Immature natural killer cell (primary cell): ENCODE results near the gene LRRC2. TPM values are rescaled to one million over a fixed set of nuclear protein-coding genes. Genes with fewer than 3 reads are reported as not detected.

Source experiments
- DNase-seq, 3 donors: peaks; one replicate each; pipeline ENCODE4 v3.0.0; 2022; ENCODE audit warnings: mixed read lengths in 1 of 3
- H3K27ac Mint-ChIP-seq, 6 donors: one replicate each; pipeline ENCODE4 v1.8.0; 2020; ENCODE audit warnings: mixed read lengths in 6 of 6, mild to moderate bottlenecking in 5 of 6, inconsistent platforms in 4 of 6, moderate library complexity in 3 of 6
- H3K27me3 Mint-ChIP-seq, 3 donors: one replicate each; pipeline ENCODE4 v1.8.0; 2020 to 2021; ENCODE audit warnings: low read depth in 3 of 3, mild to moderate bottlenecking in 3 of 3, mixed read lengths in 3 of 3, moderate library complexity in 3 of 3, inconsistent platforms in 1 of 3
- H3K36me3 Mint-ChIP-seq, 3 donors: one replicate each; pipeline ENCODE4 v1.8.0; 2020; ENCODE audit warnings: mixed read lengths in 3 of 3, inconsistent platforms in 2 of 3, mild to moderate bottlenecking in 2 of 3
- H3K4me1 Mint-ChIP-seq, 2 donors: one replicate each; pipeline ENCODE4 v1.8.0; 2020; ENCODE audit warnings: inconsistent platforms in 2 of 2, mild to moderate bottlenecking in 2 of 2, mixed read lengths in 2 of 2, moderate library complexity in 1 of 2
- H3K4me3 Mint-ChIP-seq, 5 donors: one replicate each; pipeline ENCODE4 v1.8.0; 2020; ENCODE audit warnings: mild to moderate bottlenecking in 5 of 5, mixed read lengths in 5 of 5, inconsistent platforms in 3 of 5, moderate library complexity in 3 of 5
- H3K9me3 Mint-ChIP-seq, 6 donors: one replicate each; pipeline ENCODE4 v1.8.0; 2020; ENCODE audit warnings: mild to moderate bottlenecking in 6 of 6, mixed read lengths in 6 of 6, inconsistent platforms in 4 of 6, moderate library complexity in 3 of 6
- polyA plus RNA-seq, 3 donors: library from polyadenylated mRNA; unstranded; fragments of 300-500 nt; fragmentation: Illumina TruSeq; gene quantifications; one replicate each; pipeline ENCODE4 v1.2.3, GENCODE V29; 2021

Gene LRRC2
- not detected for polyA plus RNA-seq

GRCh38 chr3:46566040-46566641 lies at the start of gene LRRC2:
LRRC2 (minus strand) TSS chr3:46566302; CDS start chr3:46551591, 14,711 bp downstream.
- Mint-ChIP-seq H3K4me3 (peak within 1 kb of the TSS in 4 of 5 donors; percentile 15 to 49 (median 36)), H3K27me3 (peaks cover 8 to 15% (median 10%) of the 10 kb centered on the region in 3 donors), H3K9me3 (peaks cover 0 to 2% (median 0%) of the 10 kb centered on the region in 6 donors), H3K4me1 (peaks cover 6 to 17% of the 10 kb centered on the region in 2 donors), H3K36me3 (peaks cover 0 to 4% (median 0%) of the 10 kb centered on the region in 3 donors), H3K27ac (no peak within 1 kb of the TSS)
- peak in 2 of 3 donors; percentile 15 to 23 for DNase-seq

DNA sequence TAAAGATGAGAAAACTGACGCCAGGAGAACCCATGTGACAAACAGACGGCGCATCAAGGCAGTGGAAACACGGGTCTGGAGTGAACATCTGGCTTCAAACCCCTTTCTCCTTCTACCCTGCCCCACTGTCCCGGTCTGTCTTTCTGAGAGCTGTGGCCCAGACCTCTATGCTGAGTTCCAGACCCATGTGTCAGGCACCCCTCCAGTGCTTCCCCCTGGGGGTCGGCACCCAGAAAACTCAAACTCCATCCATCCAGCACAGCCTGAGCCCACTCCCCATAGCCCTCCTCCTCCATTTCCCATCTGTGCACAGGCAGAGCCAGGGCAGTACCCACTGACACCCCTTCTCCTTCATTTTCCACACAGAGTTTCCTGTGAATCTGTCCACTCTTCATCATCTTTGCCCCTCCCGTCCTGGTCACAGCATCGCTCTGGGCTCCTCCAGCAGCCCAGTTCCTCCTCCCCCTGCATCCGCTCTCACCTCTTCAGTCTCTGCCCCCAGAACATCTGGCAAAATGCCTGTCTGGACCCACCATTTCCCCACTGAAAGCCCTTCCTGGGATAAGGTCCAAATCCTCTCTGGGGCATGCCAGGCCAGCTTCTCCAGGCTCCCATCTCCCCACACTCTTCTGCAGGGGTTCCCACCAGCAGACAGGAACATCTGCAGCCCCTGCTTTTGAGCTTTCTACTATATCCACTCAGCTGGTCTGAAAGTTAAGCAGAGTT lies 49.1 kb upstream of the LRRC2 start:
- H3K4me3 Mint-ChIP-seq = no peak overlapping the region
- no peaks in the 10 kb centered on the region for H3K4me1 Mint-ChIP-seq

DNA sequence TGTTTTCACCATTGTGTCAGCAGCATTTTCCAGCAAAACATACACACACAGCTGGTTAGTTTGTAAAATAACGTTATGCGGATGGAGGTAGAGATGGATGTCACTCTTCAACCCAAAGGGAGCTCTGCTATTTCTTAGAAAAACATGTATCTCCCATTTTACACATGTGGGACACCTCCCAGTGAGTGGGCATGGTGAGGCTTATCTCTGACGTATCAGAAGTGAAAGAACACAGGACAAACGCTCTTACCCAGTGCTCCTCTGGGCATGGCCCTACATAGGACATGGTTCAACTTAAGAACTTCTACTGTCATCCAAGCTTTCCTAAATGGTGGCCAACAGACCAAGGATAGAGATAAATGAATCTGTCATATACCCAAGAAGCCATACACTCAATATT lies 48.3 kb upstream of the LRRC2 start:
- peaks cover 0 to 1% (median 0%) of the 10 kb centered on the region in 6 donors for H3K9me3 Mint-ChIP-seq
- DNase-seq = no peak
- H3K27me3 Mint-ChIP-seq = peaks cover 2 to 16% (median 6%) of the 10 kb centered on the region in 3 donors
- no peaks in the 10 kb centered on the region for H3K4me1 Mint-ChIP-seq
- H3K27ac Mint-ChIP-seq = no peak overlapping the region
- H3K36me3 Mint-ChIP-seq = no peaks in the 10 kb centered on the region
- no peak overlapping the region for H3K4me3 Mint-ChIP-seq

More for the DNA sequence above, 49.1 kb upstream of the LRRC2 start:
- no peaks in the 10 kb centered on the region for H3K36me3 Mint-ChIP-seq
- H3K9me3 Mint-ChIP-seq = peaks cover 0 to 1% (median 0%) of the 10 kb centered on the region in 6 donors
- H3K27ac Mint-ChIP-seq = no peak overlapping the region
- peaks cover 2 to 19% (median 6%) of the 10 kb centered on the region in 3 donors for H3K27me3 Mint-ChIP-seq
- no peak for DNase-seq

GRCh38 chr3:46613313-46614005 lies 47.4 kb upstream of the LRRC2 start:
- H3K27ac Mint-ChIP-seq = no peak overlapping the region
- H3K4me3 Mint-ChIP-seq = no peak overlapping the region
- DNase-seq = no peak
- H3K27me3 Mint-ChIP-seq = peaks cover 2 to 15% (median 6%) of the 10 kb centered on the region in 3 donors
- H3K4me1 Mint-ChIP-seq = no peaks in the 10 kb centered on the region
- H3K36me3 Mint-ChIP-seq = no peaks in the 10 kb centered on the region
- H3K9me3 Mint-ChIP-seq = peaks cover 0 to 1% (median 0%) of the 10 kb centered on the region in 6 donors

- peaks cover 0 to 1% (median 0%) of the 10 kb centered on the region in 6 donors for H3K9me3 Mint-ChIP-seq
- H3K27ac Mint-ChIP-seq = no peak within 1 kb of the TSS
- H3K27me3 Mint-ChIP-seq = peaks cover 6 to 15% (median 6%) of the 10 kb centered on the region in 3 donors
- H3K4me3 Mint-ChIP-seq = no peak within 1 kb of the TSS
- DNase-seq = no peak
- H3K4me1 Mint-ChIP-seq = no peaks in the 10 kb centered on the region
- no peaks in the 10 kb centered on the region for H3K36me3 Mint-ChIP-seq
These were observed 46.2 kb upstream of the LRRC2 start, which contains the start of gene FAM240A for GRCh38 chr3:46612324-46612723. FAM240A (plus strand) TSS chr3:46612525; CDS start chr3:46612684, 159 bp downstream.

DNA sequence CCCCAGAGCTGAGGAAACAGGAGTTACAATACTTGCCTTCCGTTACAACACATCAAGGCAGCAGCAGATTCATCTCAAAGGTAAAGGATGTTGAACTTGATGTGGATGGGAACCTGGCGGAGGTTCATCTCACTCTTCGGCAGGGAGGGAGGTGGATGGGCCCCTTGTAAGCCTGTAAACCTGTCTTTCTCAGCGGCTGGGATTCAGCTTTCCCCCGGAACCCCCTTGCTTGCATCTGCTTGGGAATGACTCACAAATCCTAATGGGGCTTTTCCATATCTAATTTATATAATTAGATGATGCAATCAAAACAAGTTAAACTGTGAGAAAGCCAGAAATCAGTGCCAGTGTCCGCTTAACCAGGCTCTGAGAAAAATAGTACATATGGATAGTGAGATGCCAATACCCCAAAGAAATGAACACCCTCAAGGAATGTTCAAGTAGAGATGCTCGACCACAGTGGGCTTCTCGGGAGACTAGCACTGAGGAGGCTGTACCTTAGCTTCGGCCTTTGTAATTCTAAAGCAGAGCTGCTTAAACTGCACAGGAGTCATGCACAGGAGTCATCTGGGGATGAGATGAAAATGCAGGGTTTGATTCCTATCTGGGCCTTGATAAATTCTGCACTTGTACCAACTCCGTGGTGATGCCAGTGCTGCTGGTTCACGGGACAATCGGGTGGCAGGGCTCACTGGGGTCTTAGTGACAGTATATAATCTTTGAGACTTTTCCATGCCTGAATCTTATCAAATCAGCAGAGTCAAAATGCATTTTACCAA lies 44.0 kb upstream of the LRRC2 start:
- peaks cover 5 to 6% (median 6%) of the 10 kb centered on the region in 3 donors for H3K27me3 Mint-ChIP-seq
- no peak overlapping the region for H3K27ac Mint-ChIP-seq

GRCh38 chr3:46609212-46609721 lies 43.2 kb upstream of the LRRC2 start:
- no peaks in the 10 kb centered on the region for H3K36me3 Mint-ChIP-seq
- H3K27me3 Mint-ChIP-seq = peaks cover 4 to 6% (median 6%) of the 10 kb centered on the region in 3 donors
- no peak overlapping the region for H3K4me3 Mint-ChIP-seq
- no peak overlapping the region for H3K27ac Mint-ChIP-seq
- no peak for DNase-seq
- H3K9me3 Mint-ChIP-seq = no peaks in the 10 kb centered on the region
- H3K4me1 Mint-ChIP-seq = no peaks in the 10 kb centered on the region

More for the DNA sequence above, 44.0 kb upstream of the LRRC2 start:
- Mint-ChIP-seq H3K36me3 (no peaks in the 10 kb centered on the region), H3K4me3 (no peak overlapping the region), H3K4me1 (no peaks in the 10 kb centered on the region), H3K9me3 (no peaks in the 10 kb centered on the region)
- DNase-seq = no peak

DNA sequence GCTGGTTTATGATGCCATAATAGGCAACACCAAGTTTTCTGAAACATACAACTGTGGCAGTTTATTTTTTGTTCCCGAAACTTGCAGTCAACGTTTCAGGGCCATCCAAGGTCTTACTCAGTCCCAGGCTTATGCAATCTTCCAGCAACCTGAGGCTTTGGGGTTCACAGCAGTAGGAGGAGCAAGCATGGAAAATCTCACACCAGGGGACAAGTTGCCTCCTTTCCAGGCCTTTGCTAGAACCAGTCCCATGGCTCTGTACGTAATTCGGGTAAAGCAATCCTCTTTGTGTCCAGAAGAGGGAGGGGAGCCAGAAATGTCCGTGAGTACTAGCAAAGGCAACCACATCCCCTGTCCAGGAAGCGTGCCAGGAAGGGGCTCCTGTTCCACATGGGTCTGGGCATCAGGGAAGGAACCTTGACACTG lies 41.5 kb upstream of the LRRC2 start:
- no peaks in the 10 kb centered on the region for H3K36me3 Mint-ChIP-seq
- H3K27me3 Mint-ChIP-seq = peaks cover 2 to 6% (median 4%) of the 10 kb centered on the region in 3 donors
- H3K9me3 Mint-ChIP-seq = no peaks in the 10 kb centered on the region
- DNase-seq = no peak
- H3K27ac Mint-ChIP-seq = no peak overlapping the region
- no peak overlapping the region for H3K4me3 Mint-ChIP-seq
- no peaks in the 10 kb centered on the region for H3K4me1 Mint-ChIP-seq

DNA sequence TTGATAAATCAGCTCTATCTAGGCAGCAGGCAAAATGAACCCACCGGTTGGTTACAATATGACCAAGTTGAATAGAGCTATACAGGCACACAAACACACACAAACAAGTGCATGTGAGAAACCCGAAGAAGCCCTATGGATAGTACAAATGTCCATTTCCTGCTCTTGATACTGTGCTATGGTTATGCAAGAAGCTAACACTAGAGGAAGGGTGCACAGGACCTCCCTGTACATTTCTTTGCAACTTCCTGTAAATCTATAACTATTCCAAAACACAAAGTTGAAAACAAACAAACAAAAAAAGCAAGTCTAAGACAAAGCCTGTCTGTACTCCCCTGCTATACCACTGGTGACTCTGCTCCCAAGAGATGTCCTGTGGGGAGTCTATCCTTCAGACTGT lies 38.0 kb upstream of the LRRC2 start:
- Mint-ChIP-seq H3K36me3 (no peaks in the 10 kb centered on the region), H3K4me3 (no peak overlapping the region), H3K4me1 (no peaks in the 10 kb centered on the region), H3K27ac (no peak overlapping the region), H3K27me3 (peaks cover 0 to 4% (median 4%) of the 10 kb centered on the region in 3 donors), H3K9me3 (peaks cover 0 to 2% (median 0%) of the 10 kb centered on the region in 6 donors)
- DNase-seq = no peak

DNA sequence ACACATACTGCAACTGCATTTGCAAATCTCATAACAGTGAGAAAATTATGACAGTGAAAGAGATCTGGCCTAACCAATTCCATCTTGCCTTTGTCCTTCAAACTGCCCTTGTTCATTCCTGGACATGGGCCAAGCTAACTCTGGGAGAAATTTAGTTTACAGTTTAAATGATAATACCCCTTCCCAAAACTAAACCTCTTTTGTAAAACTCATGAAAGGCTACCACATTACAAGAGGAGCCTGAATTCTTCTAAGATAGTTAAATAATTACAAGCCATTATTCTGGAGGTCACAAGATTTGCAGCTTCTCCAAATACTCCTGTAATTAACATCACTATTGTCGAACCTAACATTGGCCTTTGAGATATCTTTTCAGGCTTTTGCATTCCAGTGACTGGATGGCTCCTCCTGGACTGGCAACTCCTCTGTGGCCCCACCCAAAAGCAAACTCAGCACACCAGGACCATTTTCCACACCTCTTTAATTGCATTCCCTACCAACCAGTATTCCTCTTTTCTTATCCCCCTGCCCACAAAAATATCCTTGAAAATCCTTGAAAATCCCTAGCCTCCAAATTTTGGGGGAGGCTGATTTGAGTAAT lies 37.4 kb upstream of the LRRC2 start:
- peaks cover 0 to 4% (median 4%) of the 10 kb centered on the region in 3 donors for H3K27me3 Mint-ChIP-seq
- H3K4me3 Mint-ChIP-seq = no peak overlapping the region
- no peaks in the 10 kb centered on the region for H3K36me3 Mint-ChIP-seq
- H3K9me3 Mint-ChIP-seq = peaks cover 0 to 2% (median 0%) of the 10 kb centered on the region in 6 donors
- H3K4me1 Mint-ChIP-seq = no peaks in the 10 kb centered on the region
- DNase-seq = no peak
- H3K27ac Mint-ChIP-seq = no peak overlapping the region

GRCh38 chr3:46599590-46599989 lies 33.5 kb upstream of the LRRC2 start:
- no peak for DNase-seq
- no peak overlapping the region for H3K4me3 Mint-ChIP-seq
- peaks cover 0 to 4% (median 0%) of the 10 kb centered on the region in 3 donors for H3K27me3 Mint-ChIP-seq
- H3K27ac Mint-ChIP-seq = no peak overlapping the region
- peaks cover 0 to 2% (median 0%) of the 10 kb centered on the region in 6 donors for H3K9me3 Mint-ChIP-seq
- no peaks in the 10 kb centered on the region for H3K4me1 Mint-ChIP-seq
- no peaks in the 10 kb centered on the region for H3K36me3 Mint-ChIP-seq

DNA sequence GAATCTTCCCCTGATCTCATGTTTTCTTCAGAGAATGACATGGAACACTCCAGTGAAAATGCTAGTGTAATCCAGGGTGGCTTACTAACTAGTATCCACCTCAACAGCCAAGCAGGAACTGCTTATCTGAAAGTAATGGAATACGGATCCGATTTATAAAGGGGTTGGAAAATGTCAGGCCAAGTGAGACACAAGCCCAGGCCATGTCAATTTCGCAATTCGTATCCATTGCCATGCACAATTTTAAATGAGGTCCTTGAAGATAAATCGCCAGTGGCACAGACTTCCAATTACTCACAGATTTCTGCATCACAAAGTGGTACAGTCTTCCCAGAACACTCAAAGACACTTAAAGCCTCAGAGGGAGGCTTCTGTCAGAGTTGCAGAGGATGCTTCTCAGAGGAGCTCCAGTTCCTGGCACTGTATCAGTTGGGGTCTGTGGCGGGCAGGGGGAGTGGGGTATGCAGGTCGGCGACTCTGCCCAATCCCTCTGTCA lies 29.8 kb upstream of the LRRC2 start:
- H3K27ac Mint-ChIP-seq = no peak overlapping the region
- H3K27me3 Mint-ChIP-seq = peaks cover 0 to 5% (median 4%) of the 10 kb centered on the region in 3 donors
- no peak for DNase-seq
- H3K4me1 Mint-ChIP-seq = no peaks in the 10 kb centered on the region
- H3K4me3 Mint-ChIP-seq = no peak overlapping the region
- no peaks in the 10 kb centered on the region for H3K36me3 Mint-ChIP-seq
- peaks cover 0 to 2% (median 0%) of the 10 kb centered on the region in 6 donors for H3K9me3 Mint-ChIP-seq
